ENCODE data around the gene HSPB7. TPM values are rescaled to one million over a fixed set of nuclear protein-coding genes. Genes with fewer than 3 reads are reported as not detected.

The HSPB7 gene
- total and polyA plus RNA-seq, 2 of the 8 experiments (the other 6 are each of a cell fraction or from before 2014, with no cell fraction given) = not detected

DNA sequence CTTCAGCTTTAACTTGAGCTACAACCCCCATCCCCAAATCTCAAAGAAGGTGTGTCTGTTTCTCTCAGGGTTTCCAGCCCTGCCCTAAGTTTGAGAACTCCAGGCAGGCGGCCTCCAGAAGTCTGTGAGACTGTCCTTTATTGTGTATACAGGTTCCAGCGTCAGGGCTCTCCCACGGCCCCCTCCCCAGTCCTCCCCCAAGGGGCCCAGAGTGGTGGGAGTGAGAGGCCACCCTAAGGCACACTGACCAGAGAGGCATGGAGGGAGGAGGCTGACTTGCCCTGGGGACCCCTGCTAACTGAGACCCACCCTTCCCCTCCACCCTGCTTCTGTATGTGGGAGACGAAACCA lies 4.0 kb downstream of the HSPB7 start:
- Histone ChIP-seq H3K79me1 (ENCODE audit: low read depth, low read length) (no peaks in the 10 kb centered on the region), H4K91ac (replicated peaks; ENCODE audit: insufficient read length, low read length) (no peak overlapping the region), H3K9me3 (ENCODE audit: insufficient read depth in 2 of 2, low read depth in 1 of 2, low read length in 1 of 2) (no peaks in the 10 kb centered on the region), H3K27me3 (replicated peaks in 1 of 4; ENCODE audit: control insufficient read depth in 3 of 4, extremely low read depth in 1 of 4, insufficient read depth in 3 of 4, low read length in 3 of 4) (no peaks in the 10 kb centered on the region; a peak in 1 of 7 replicates), H3K23me2 (ENCODE audit: low read depth, low read length) (no peaks in the 10 kb centered on the region; the same call in 1 of the 2 replicates), H2AFZ (ENCODE audit: low read length) (no peak overlapping the region), H2BK120ac (replicated peaks; ENCODE audit: low read depth, low read length) (no peak overlapping the region), H2BK15ac (ENCODE audit: low read length) (peak overlapping the region; percentile 65; the same call in 1 of the 2 replicates), H3K56ac (replicated peaks; ENCODE audit: insufficient read length, low read depth, low read length) (no peak overlapping the region), H2AK5ac (ENCODE audit: low read depth, low read length) (0 out of 2 replicates have a peak overlapping the region, but pooled peaks have one; percentile 29), H2BK5ac (ENCODE audit: low read depth, low read length) (0 out of 2 replicates have a peak overlapping the region, but pooled peaks have one; percentile 10), H3K4me1 (replicated peaks in 1 of 4; ENCODE audit: control insufficient read depth in 3 of 4, insufficient read depth in 4 of 4, low read length in 3 of 4) (peaks cover 5 to 37% (median 24%) of the 10 kb centered on the region in 4 experiments), H3K23ac (ENCODE audit: insufficient read length) (no peak overlapping the region), H3K18ac (ENCODE audit: extremely low read depth, low read length) (no peak overlapping the region; the same call in 1 of the 2 replicates), H3K14ac (ENCODE audit: insufficient read length) (no peak overlapping the region), H3K79me2 (ENCODE audit: control insufficient read depth in 1 of 2, insufficient read depth in 2 of 2, low read length in 2 of 2) (no peaks in the 10 kb centered on the region), H3K27ac (ENCODE audit: low read depth, low read length) (no peak overlapping the region; the same call in 1 of the 2 replicates), H2BK20ac (ENCODE audit: low read length) (no peak overlapping the region), H4K20me1 (replicated peaks in 1 of 2; ENCODE audit: control insufficient read depth in 1 of 2, insufficient read depth in 2 of 2, low read length in 2 of 2) (no peaks in the 10 kb centered on the region), H3K9ac (replicated peaks in 1 of 4; ENCODE audit: extremely low read depth in 1 of 4, low read depth in 3 of 4, low read length in 3 of 4) (no peak overlapping the region), H3K4ac (replicated peaks; ENCODE audit: insufficient read length, low read depth, low read length) (no peak overlapping the region), H3K4me3 (ENCODE audit: extremely low read depth in 1 of 4, insufficient read depth in 2 of 4, low read depth in 3 of 4, low read length in 4 of 4) (peak overlapping the region in 1 of 4 experiments; percentile 64; a peak in 3 of 8 replicates), H4K5ac (ENCODE audit: insufficient read length, low read depth, low read length) (no peak overlapping the region), H3K4me2 (ENCODE audit: insufficient read depth in 1 of 2, low read depth in 2 of 2, low read length in 2 of 2) (peak overlapping the region; percentile 45 to 66), H4K8ac (ENCODE audit: extremely low read depth, insufficient read depth, low read length) (no peak overlapping the region), H3K36me3 (ENCODE audit: control insufficient read depth in 2 of 4, insufficient read depth in 4 of 4, low read length in 3 of 4) (no peaks in the 10 kb centered on the region), H2BK12ac (ENCODE audit: low read depth, low read length) (peak overlapping the region; percentile 64)
- ChIA-PET POLR2A (ENCODE audit: partially characterized antibody) (interaction anchor here (0.7 to 2.7 kb wide), 9 partner anchors 10 to 87 kb away, joined by 3 to 13 read pairs (median 3); partner anchors contain the start of genes SRARP and ZBTB17), CTCF (ENCODE audit: partially characterized antibody) (interaction anchor here (0.9 to 8.9 kb wide), 9 partner anchors 7 to 60 kb away, joined by 3 to 74 read pairs (median 7); partner anchors contain the start of genes CLCNKA, FAM131C and HSPB7)
- no peak for DNase-seq (ENCODE audit: low read depth in 1 of 2, low spot score in 2 of 2)
- no peak for FAIRE-seq
- 71% methylated on average over 3 of the region's 4 CpGs; no CpG with 5 or more reads in 1 of the 2 experiments for WGBS, 2 experiments (ENCODE audit: extremely low coverage in 1 of 2, insufficient coverage in 1 of 2, insufficient read length in 1 of 2, insufficient replicate concordance in 2 of 2, low coverage in 1 of 2, low lambda C conversion rate in 2 of 2, missing lambda C conversion rate in 1 of 2)
- TF ChIP-seq SP4 (IDR thresholded peaks at IDR 0.05; ENCODE audit: low read length) (no peak), TAF1 (IDR thresholded peaks at IDR 0.05; ENCODE audit: low read depth, low read length) (no peak), SRF (IDR thresholded peaks at IDR 0.05; ENCODE audit: low read depth, low read length) (no peak), FOSL1 (IDR thresholded peaks at IDR 0.05; ENCODE audit: insufficient read depth, low read depth, low read length) (no peak), GABPA (IDR thresholded peaks at IDR 0.05; ENCODE audit: borderline replicate concordance, insufficient read depth, low read length) (no peak), RBBP5 (IDR thresholded peaks at IDR 0.05; ENCODE audit: borderline replicate concordance, low read depth, low read length) (no peak), RAD21 (IDR thresholded peaks at IDR 0.05 in 1 of 2, conservative IDR thresholded peaks at IDR 0.05 in 1 of 2; ENCODE audit: low read depth in 2 of 2, low read length in 2 of 2) (no peak), JUN (IDR thresholded peaks at IDR 0.05; ENCODE audit: low read depth, low read length) (no peak), NRF1 (IDR thresholded peaks at IDR 0.05; ENCODE audit: low read depth, low read length) (no peak)
- TF ChIP-seq, protein P1, sequence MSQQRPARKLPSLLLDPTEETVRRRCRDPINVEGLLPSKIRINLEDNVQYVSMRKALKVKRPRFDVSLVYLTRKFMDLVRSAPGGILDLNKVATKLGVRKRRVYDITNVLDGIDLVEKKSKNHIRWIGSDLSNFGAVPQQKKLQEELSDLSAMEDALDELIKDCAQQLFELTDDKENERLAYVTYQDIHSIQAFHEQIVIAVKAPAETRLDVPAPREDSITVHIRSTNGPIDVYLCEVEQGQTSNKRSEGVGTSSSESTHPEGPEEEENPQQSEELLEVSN (IDR thresholded peaks at IDR 0.05) = no peak
